Peyer's patch (tissue), 4 donors: Measurements from ENCODE around the gene SLAMF9. TPM values are rescaled to one million over a fixed set of nuclear protein-coding genes. Genes with fewer than 3 reads are reported as not detected.

Source experiments
- DNase-seq, 3 donors: peaks; one replicate each; pipeline ENCODE4 v3.0.0-alpha.2; 2017 to 2019
- H3K27ac ChIP-seq, 4 donors: fragments of 200-600 bp; sonication (generic); one replicate each; pipeline ENCODE4 v1.5.1; 2016 to 2019
- H3K27me3 ChIP-seq, 2 donors: fragments of 200-600 bp; sonication (generic); one replicate each; pipeline ENCODE4 v1.5.1; 2019
- H3K36me3 ChIP-seq, 3 donors: fragments of 200-600 bp; sonication (generic); one replicate each; pipeline ENCODE4 v1.5.1; 2016 to 2019
- H3K4me1 ChIP-seq, 4 donors: fragments of 200-600 bp; sonication (generic); one replicate each; pipeline ENCODE4 v1.5.1; 2016 to 2019
- H3K4me3 ChIP-seq, 4 donors: fragments of 200-600 bp; sonication (generic); 1 replicate in 3 of 4; 2 replicates in 1 of 4; pipeline ENCODE4 v1.5.1; 2016 to 2019; ENCODE audit warnings: mild to moderate bottlenecking in 1 of 4
- H3K9me3 ChIP-seq, 4 donors: fragments of 200-600 bp; sonication (generic); one replicate each; pipeline ENCODE4 v1.5.1; 2016 to 2019; ENCODE audit warnings: mild to moderate bottlenecking in 1 of 4
- CTCF ChIP-seq, 6 experiments: fragments of 450-650 bp in 4 of 6; fragments of 200-600 bp in 2 of 6; sonication (generic) in 1 of 6; IDR thresholded peaks; one replicate each; pipeline ENCODE4 v1.5.1; 2017 to 2019; ENCODE audit warnings: antibody characterized with exemption in 6 of 6, mild to moderate bottlenecking in 3 of 6, moderate library complexity in 1 of 6
- POLR2A ChIP-seq, 2 donors: fragments of 450-650 bp; IDR thresholded peaks; one replicate each; pipeline ENCODE4 v1.5.1; 2017; ENCODE audit warnings: antibody characterized with exemption in 2 of 2, mild to moderate bottlenecking in 2 of 2, moderate library complexity in 2 of 2
- total RNA-seq, 4 donors: library from RNA; depleted of rRNA; stranded (reverse); fragments of >200 nt; gene quantifications; one replicate each; pipeline ENCODE4 v1.1.0, GENCODE V29; 2016

Gene SLAMF9
- total RNA-seq, 4 donors from 2014 or later = not detected

GRCh38 chr1:159931795-159932173, 22.3 kb downstream of the SLAMF9 start:
- Histone ChIP-seq H3K27me3 (no peaks in the 10 kb centered on the region), H3K27ac (no peak overlapping the region), H3K4me1 (peaks cover 2 to 17% (median 6%) of the 10 kb centered on the region in 4 donors), H3K9me3 (no peaks in the 10 kb centered on the region), H3K36me3 (no peaks in the 10 kb centered on the region), H3K4me3 (no peak overlapping the region)
- TF ChIP-seq POLR2A (IDR thresholded peaks at IDR 0.05) (no peak), CTCF (IDR thresholded peaks at IDR 0.05) (no peak)
- DNase-seq = no peak

- Histone ChIP-seq H3K4me3 (no peak overlapping the region), H3K27ac (no peak overlapping the region), H3K36me3 (no peaks in the 10 kb centered on the region), H3K27me3 (no peaks in the 10 kb centered on the region), H3K9me3 (no peaks in the 10 kb centered on the region), H3K4me1 (peaks cover 0 to 15% (median 2%) of the 10 kb centered on the region in 4 donors)
- peak in 1 of 3 donors; percentile 39 for DNase-seq
- TF ChIP-seq POLR2A (IDR thresholded peaks at IDR 0.05) (no peak), CTCF (IDR thresholded peaks at IDR 0.05) (no peak)
Measured at GRCh38 chr1:159931101-159931794, 22.8 kb downstream of the SLAMF9 start.

GRCh38 chr1:159930634-159931033, 23.4 kb downstream of the SLAMF9 start:
- H3K27ac ChIP-seq = no peak overlapping the region
- no peaks in the 10 kb centered on the region for H3K36me3 ChIP-seq
- no peak for TF ChIP-seq POLR2A (IDR thresholded peaks at IDR 0.05)
- no peak for TF ChIP-seq CTCF (IDR thresholded peaks at IDR 0.05)
- DNase-seq = peak in 1 of 3 donors; percentile 39
- peaks cover 0 to 15% (median 1%) of the 10 kb centered on the region in 4 donors for H3K4me1 ChIP-seq
- no peaks in the 10 kb centered on the region for H3K9me3 ChIP-seq
- no peak overlapping the region for H3K4me3 ChIP-seq
- H3K27me3 ChIP-seq = no peaks in the 10 kb centered on the region

GRCh38 chr1:159930216-159930615, 23.8 kb downstream of the SLAMF9 start:
- Histone ChIP-seq H3K27me3 (no peaks in the 10 kb centered on the region), H3K4me1 (peaks cover 0 to 15% (median 1%) of the 10 kb centered on the region in 4 donors), H3K4me3 (no peak overlapping the region), H3K9me3 (no peaks in the 10 kb centered on the region), H3K36me3 (no peaks in the 10 kb centered on the region), H3K27ac (no peak overlapping the region)
- DNase-seq = no peak
- no peak for TF ChIP-seq CTCF (IDR thresholded peaks at IDR 0.05)
- TF ChIP-seq POLR2A (IDR thresholded peaks at IDR 0.05) = no peak

DNA sequence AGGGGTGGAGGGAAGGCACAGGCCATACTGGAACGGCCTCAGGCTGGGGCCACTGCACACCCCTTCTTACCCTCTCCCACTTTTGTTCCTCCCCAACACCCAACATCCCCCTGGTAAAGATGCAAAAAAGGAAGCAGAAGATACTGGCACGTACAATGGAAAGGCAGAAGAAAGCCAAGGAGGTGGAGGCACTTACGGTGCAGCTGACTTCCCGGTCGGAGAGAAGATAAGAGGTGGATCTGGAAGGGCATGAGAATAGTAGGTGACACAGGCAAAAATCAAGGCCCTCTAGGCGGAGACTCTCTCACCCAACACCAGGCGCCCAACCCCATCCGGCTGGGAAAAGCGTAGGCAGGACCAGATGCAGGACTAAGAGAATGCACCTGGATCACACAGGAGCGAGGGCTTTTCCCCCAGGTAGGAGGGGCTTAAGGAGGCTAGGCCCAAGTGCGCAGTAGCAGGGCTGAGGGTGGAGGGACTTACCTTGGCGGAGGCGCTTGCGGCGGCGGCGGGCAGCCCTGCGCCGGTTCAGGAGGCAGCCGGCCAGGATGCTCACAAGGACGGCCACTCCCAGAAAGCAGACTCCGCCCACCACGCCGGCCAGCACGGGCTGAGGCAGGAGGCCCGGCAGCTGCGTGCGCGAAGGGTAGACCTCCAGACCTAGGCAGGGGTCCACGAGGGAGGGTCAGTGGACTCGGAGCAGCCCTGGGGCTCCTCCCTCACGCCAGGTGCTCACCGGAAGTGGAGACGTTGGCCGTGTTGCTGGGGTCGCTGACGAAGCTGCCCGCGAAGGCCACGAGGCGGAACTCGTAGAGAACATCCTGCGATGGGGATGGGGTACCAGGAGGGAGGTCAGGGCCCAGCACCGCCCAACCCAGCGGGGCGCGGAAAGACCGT, 24.6 kb downstream of the SLAMF9 start:
- H3K27me3 ChIP-seq = no peaks in the 10 kb centered on the region
- H3K36me3 ChIP-seq = no peaks in the 10 kb centered on the region
- no peak overlapping the region for H3K27ac ChIP-seq
- peak in 1 of 3 donors; percentile 59 for DNase-seq
- no peaks in the 10 kb centered on the region for H3K9me3 ChIP-seq
- H3K4me3 ChIP-seq = no peak overlapping the region
- no peak for TF ChIP-seq CTCF (IDR thresholded peaks at IDR 0.05)
- no peak for TF ChIP-seq POLR2A (IDR thresholded peaks at IDR 0.05)
- H3K4me1 ChIP-seq = peaks cover 0 to 15% (median 1%) of the 10 kb centered on the region in 4 donors
